GM04504 (cell line): Measurements from ENCODE around the gene SLC35A5.
A peak's percentile ranks its signal among the peaks of the same experiment; 100 is the strongest.

Experiments
- DNase-seq: peaks from one replicate; pipeline ENCODE4 v3.0.0-alpha.2; 2012; ENCODE audit warnings: low read depth

Gene SLC35A5

GRCh38 chr3:112572701-112573100, 10.9 kb downstream of the SLC35A5 start:
- DNase-seq: no peak

GRCh38 chr3:112579232-112579631, 17.4 kb downstream of the SLC35A5 start:
- no peak for DNase-seq

GRCh38 chr3:112579697-112580096, 17.9 kb downstream of the SLC35A5 start:
- peak; percentile 70 for DNase-seq

GRCh38 chr3:112582244-112582874, 20.5 kb downstream of the SLC35A5 start:
- DNase-seq: peak; percentile 38

GRCh38 chr3:112583105-112583504, 21.3 kb downstream of the SLC35A5 start:
- no peak for DNase-seq

- DNase-seq: no peak
Measured at GRCh38 chr3:112585782-112586181, 23.9 kb downstream of the SLC35A5 start.

- no peak for DNase-seq
Measured at GRCh38 chr3:112587336-112587735, 25.5 kb downstream of the SLC35A5 start.

GRCh38 chr3:112593258-112593657, 31.4 kb downstream of the SLC35A5 start:
- DNase-seq: no peak

- DNase-seq: no peak
Measured at GRCh38 chr3:112594856-112595255, 33.0 kb downstream of the SLC35A5 start.

- DNase-seq: no peak
Measured at GRCh38 chr3:112597945-112598344, 36.1 kb downstream of the SLC35A5 start.

GRCh38 chr3:112598731-112599130, 36.9 kb downstream of the SLC35A5 start:
- DNase-seq: no peak

GRCh38 chr3:112602217-112602838, 40.5 kb downstream of the SLC35A5 start:
- no peak for DNase-seq

GRCh38 chr3:112604536-112604935, 42.7 kb downstream of the SLC35A5 start:
- peak; percentile 63 for DNase-seq

- peak; percentile 40 for DNase-seq
Measured at GRCh38 chr3:112605285-112605684, 43.4 kb downstream of the SLC35A5 start.

- no peak for DNase-seq
Measured at GRCh38 chr3:112606098-112606497, 44.3 kb downstream of the SLC35A5 start.

GRCh38 chr3:112607863-112608262, 46.0 kb downstream of the SLC35A5 start:
- DNase-seq: no peak

- DNase-seq: peak; percentile 80
Measured at GRCh38 chr3:112610121-112610520, 48.3 kb downstream of the SLC35A5 start.

- DNase-seq: no peak
Measured at GRCh38 chr3:112611752-112612515, 50.1 kb downstream of the SLC35A5 start.

GRCh38 chr3:112615989-112616731, 54.3 kb downstream of the SLC35A5 start:
- no peak for DNase-seq

- DNase-seq: no peak
Measured at GRCh38 chr3:112617285-112617684, 55.4 kb downstream of the SLC35A5 start.

GRCh38 chr3:112619295-112619694, 57.5 kb downstream of the SLC35A5 start:
- no peak for DNase-seq

- DNase-seq: no peak
Measured at GRCh38 chr3:112623213-112623612, 61.4 kb downstream of the SLC35A5 start.
